K562 (cell line): ENCODE data around the gene SERPIND1. TPM values are rescaled to one million over a fixed set of nuclear protein-coding genes. Genes with fewer than 3 reads are reported as not detected.
A peak's percentile ranks its signal among the peaks of the same experiment; 100 is the strongest.

Experiments used
- ASH1L ChIP-seq: fragments of 450-650 bp; IDR thresholded peaks from 2 replicates; pipeline ENCODE4 v1.6.1; 2018; ENCODE audit warnings: borderline replicate concordance, mild to moderate bottlenecking, low read depth; ENCODE audit not compliant: partially characterized antibody
- CHD2 ChIP-seq: IDR thresholded peaks from 2 replicates; pipeline ENCODE4 v1.6.1; 2011; ENCODE audit warnings: low read depth, low read length
- DDX20 ChIP-seq: fragments of 450-650 bp; IDR thresholded peaks from 2 replicates; pipeline ENCODE4 v1.6.1; 2016; ENCODE audit warnings: missing genetic modification characterization, low read depth, mild to moderate bottlenecking, missing compliant biosample characterization, moderate library complexity
- ETV5 ChIP-seq: sonication (generic); formaldehyde crosslinking; IDR thresholded peaks from 2 replicates; pipeline ENCODE4 v1.4.0; 2020; ENCODE audit warnings: low read depth, mild to moderate bottlenecking, missing genetic modification reagents
- IRF2 ChIP-seq: sonication (generic); formaldehyde crosslinking; IDR thresholded peaks from 2 replicates; pipeline ENCODE4 v1.8.1; 2022; ENCODE audit warnings: mild to moderate bottlenecking, missing genetic modification reagents
- KAT8 ChIP-seq: fragments of 450-650 bp; IDR thresholded peaks from 2 replicates; pipeline ENCODE4 v1.6.1; 2016; ENCODE audit warnings: low read depth, mild to moderate bottlenecking
- LEF1 ChIP-seq: fragments of 450-650 bp; IDR thresholded peaks from 2 replicates; pipeline ENCODE4 v1.6.1; 2016; ENCODE audit warnings: mild to moderate bottlenecking
- PHTF2 ChIP-seq: fragments of 250-450 bp; sonication (Bioruptor Pico); IDR thresholded peaks from 2 replicates; pipeline ENCODE4 v1.5.0; 2021; ENCODE audit warnings: mild to moderate bottlenecking
- TFAM ChIP-seq: fragments of 250-450 bp; sonication (Bioruptor Pico); conservative IDR thresholded peaks from 2 replicates; pipeline ENCODE4 v1.5.0; 2021; ENCODE audit warnings: mild to moderate bottlenecking, moderate library complexity
- TGIF2 ChIP-seq: sonication (generic); formaldehyde crosslinking; IDR thresholded peaks from 2 replicates; pipeline ENCODE4 v1.8.1; 2022; ENCODE audit warnings: mild to moderate bottlenecking, missing genetic modification reagents, moderate library complexity
- ZBTB7A ChIP-seq: IDR thresholded peaks from 2 replicates; pipeline ENCODE4 v1.6.1; 2011; ENCODE audit warnings: low read depth, mild to moderate bottlenecking, low read length, moderate library complexity, borderline replicate concordance; ENCODE audit not compliant: control insufficient read depth
- ZNF551 ChIP-seq: fragments of 250-450 bp; sonication (Bioruptor Pico); IDR thresholded peaks from 2 replicates; pipeline ENCODE4 v1.5.0; 2021; ENCODE audit warnings: mild to moderate bottlenecking, moderate library complexity
- ZNF695 ChIP-seq: fragments of 450-650 bp; formaldehyde crosslinking; IDR thresholded peaks from 2 replicates; pipeline ENCODE4 v1.4.0; 2020; ENCODE audit warnings: mild to moderate bottlenecking, moderate library complexity
- ZNF696 ChIP-seq: fragments of 250-450 bp; sonication (Bioruptor Pico); conservative IDR thresholded peaks from 2 replicates; pipeline ENCODE4 v1.4.0; 2020; ENCODE audit warnings: mild to moderate bottlenecking, moderate library complexity
- polyA plus RNA-seq, 8 experiments: library from polyadenylated mRNA; depleted of rRNA in 4 of 8; stranded (reverse) in 5 of 8; unstranded in 3 of 8; fragments of >200 nt; fragmentation: Nextera tagmentation in 2 of 8; fragmentation: Illumina TruSeq in 1 of 8; extraction: Ambion mirVana in 2 of 8; extraction: Trizol in 1 of 8; gene quantifications; 2 replicates each; pipeline versions ENCODE4 v1.2.1 to v1.2.3, GENCODE V29; 2011 to 2014; ENCODE audit warnings: inconsistent platforms in 1 of 8, missing spikeins in 1 of 8
- total RNA-seq, 7 experiments: library from RNA; depleted of rRNA in 6 of 7; stranded (reverse); fragments of >200 nt in 6 of 7; fragmentation: Illumina TruSeq in 2 of 7; extraction: Trizol in 2 of 7; gene quantifications; 2 replicates each; pipeline versions ENCODE4 v1.2.1 to v1.2.3, GENCODE V29; 2011 to 2021; ENCODE audit warnings: low replicate concordance in 1 of 7
- TF ChIP-seq, protein P1 (sequence below): fragments of 200-600 bp; sonication (generic); IDR thresholded peaks from one replicate; pipeline ENCODE4 v1.6.1; 2012; ENCODE audit warnings: mild to moderate bottlenecking, low read depth, low read length, inconsistent platforms
- TF ChIP-seq, protein P2 (sequence below): sonication (generic); formaldehyde crosslinking; IDR thresholded peaks from 2 replicates; pipeline ENCODE4 v1.8.0; 2022; ENCODE audit warnings: mild to moderate bottlenecking, missing genetic modification reagents

SERPIND1 gene
- total and polyA plus RNA-seq, 9 of the 15 experiments (the other 6 are each of a cell fraction or from before 2014, with no cell fraction given) = 0.04 to 0.11 (median 0.09) TPM; not detected in 6

DNA sequence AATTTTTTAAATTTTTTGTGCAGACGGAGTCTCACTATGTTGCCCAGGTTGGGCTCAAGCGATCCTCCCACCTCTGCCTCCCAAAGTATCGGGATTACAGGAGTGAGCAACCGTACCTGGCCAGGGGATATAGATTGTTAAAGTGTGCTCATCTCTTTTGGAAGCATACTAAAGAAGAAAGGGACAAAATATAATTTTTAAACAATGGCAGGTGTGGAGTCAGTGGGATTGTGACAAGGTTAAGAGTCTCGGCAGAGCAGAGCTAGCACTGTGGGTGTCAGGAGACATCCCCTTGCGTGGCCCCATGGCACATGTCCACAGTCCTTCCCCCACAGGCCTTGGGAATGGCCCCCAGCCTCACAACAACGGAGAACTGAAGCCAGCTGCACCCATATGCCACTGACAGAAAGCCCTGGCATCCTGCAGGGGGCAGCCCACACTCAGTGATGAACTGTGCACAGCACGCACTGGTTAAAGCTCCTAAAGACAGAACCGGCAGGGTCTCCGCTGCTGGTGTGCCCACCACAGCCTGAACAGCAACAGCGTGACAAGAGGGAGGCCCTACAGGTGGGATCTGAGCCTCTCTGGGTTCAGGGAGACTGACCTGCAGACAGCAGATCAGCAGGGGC lies 29.9 kb downstream of the SERPIND1 start (continued):
- TF ChIP-seq ASH1L (no peak), TGIF2 (CRISPR knock-in tag) (no peak), ETV5 (CRISPR knock-in tag) (no peak), IRF2 (CRISPR knock-in tag) (no peak), ZBTB7A (peak; percentile 61; the same call in 1 of the 2 replicates), LEF1 (no peak), KAT8 (no peak), ZNF696 (CRISPR knock-in tag) (no peak), DDX20 (tag) (no peak), ZNF695 (CRISPR knock-in tag) (no peak), ZNF551 (CRISPR knock-in tag) (no peak), PHTF2 (CRISPR knock-in tag) (no peak), CHD2 (0 out of 2 replicates have a peak, but pooled peaks have one; percentile 33), TFAM (no peak)
- TF ChIP-seq, protein P1, sequence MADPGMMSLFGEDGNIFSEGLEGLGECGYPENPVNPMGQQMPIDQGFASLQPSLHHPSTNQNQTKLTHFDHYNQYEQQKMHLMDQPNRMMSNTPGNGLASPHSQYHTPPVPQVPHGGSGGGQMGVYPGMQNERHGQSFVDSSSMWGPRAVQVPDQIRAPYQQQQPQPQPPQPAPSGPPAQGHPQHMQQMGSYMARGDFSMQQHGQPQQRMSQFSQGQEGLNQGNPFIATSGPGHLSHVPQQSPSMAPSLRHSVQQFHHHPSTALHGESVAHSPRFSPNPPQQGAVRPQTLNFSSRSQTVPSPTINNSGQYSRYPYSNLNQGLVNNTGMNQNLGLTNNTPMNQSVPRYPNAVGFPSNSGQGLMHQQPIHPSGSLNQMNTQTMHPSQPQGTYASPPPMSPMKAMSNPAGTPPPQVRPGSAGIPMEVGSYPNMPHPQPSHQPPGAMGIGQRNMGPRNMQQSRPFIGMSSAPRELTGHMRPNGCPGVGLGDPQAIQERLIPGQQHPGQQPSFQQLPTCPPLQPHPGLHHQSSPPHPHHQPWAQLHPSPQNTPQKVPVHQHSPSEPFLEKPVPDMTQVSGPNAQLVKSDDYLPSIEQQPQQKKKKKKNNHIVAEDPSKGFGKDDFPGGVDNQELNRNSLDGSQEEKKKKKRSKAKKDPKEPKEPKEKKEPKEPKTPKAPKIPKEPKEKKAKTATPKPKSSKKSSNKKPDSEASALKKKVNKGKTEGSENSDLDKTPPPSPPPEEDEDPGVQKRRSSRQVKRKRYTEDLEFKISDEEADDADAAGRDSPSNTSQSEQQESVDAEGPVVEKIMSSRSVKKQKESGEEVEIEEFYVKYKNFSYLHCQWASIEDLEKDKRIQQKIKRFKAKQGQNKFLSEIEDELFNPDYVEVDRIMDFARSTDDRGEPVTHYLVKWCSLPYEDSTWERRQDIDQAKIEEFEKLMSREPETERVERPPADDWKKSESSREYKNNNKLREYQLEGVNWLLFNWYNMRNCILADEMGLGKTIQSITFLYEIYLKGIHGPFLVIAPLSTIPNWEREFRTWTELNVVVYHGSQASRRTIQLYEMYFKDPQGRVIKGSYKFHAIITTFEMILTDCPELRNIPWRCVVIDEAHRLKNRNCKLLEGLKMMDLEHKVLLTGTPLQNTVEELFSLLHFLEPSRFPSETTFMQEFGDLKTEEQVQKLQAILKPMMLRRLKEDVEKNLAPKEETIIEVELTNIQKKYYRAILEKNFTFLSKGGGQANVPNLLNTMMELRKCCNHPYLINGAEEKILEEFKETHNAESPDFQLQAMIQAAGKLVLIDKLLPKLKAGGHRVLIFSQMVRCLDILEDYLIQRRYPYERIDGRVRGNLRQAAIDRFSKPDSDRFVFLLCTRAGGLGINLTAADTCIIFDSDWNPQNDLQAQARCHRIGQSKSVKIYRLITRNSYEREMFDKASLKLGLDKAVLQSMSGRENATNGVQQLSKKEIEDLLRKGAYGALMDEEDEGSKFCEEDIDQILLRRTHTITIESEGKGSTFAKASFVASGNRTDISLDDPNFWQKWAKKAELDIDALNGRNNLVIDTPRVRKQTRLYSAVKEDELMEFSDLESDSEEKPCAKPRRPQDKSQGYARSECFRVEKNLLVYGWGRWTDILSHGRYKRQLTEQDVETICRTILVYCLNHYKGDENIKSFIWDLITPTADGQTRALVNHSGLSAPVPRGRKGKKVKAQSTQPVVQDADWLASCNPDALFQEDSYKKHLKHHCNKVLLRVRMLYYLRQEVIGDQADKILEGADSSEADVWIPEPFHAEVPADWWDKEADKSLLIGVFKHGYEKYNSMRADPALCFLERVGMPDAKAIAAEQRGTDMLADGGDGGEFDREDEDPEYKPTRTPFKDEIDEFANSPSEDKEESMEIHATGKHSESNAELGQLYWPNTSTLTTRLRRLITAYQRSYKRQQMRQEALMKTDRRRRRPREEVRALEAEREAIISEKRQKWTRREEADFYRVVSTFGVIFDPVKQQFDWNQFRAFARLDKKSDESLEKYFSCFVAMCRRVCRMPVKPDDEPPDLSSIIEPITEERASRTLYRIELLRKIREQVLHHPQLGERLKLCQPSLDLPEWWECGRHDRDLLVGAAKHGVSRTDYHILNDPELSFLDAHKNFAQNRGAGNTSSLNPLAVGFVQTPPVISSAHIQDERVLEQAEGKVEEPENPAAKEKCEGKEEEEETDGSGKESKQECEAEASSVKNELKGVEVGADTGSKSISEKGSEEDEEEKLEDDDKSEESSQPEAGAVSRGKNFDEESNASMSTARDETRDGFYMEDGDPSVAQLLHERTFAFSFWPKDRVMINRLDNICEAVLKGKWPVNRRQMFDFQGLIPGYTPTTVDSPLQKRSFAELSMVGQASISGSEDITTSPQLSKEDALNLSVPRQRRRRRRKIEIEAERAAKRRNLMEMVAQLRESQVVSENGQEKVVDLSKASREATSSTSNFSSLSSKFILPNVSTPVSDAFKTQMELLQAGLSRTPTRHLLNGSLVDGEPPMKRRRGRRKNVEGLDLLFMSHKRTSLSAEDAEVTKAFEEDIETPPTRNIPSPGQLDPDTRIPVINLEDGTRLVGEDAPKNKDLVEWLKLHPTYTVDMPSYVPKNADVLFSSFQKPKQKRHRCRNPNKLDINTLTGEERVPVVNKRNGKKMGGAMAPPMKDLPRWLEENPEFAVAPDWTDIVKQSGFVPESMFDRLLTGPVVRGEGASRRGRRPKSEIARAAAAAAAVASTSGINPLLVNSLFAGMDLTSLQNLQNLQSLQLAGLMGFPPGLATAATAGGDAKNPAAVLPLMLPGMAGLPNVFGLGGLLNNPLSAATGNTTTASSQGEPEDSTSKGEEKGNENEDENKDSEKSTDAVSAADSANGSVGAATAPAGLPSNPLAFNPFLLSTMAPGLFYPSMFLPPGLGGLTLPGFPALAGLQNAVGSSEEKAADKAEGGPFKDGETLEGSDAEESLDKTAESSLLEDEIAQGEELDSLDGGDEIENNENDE = no peak
- TF ChIP-seq, protein P2, sequence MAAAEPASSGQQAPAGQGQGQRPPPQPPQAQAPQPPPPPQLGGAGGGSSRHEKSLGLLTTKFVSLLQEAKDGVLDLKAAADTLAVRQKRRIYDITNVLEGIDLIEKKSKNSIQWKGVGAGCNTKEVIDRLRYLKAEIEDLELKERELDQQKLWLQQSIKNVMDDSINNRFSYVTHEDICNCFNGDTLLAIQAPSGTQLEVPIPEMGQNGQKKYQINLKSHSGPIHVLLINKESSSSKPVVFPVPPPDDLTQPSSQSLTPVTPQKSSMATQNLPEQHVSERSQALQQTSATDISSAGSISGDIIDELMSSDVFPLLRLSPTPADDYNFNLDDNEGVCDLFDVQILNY = no peak
